GM19025 (cell line): ENCODE results near the gene CCDC33.
A peak's percentile ranks its signal among the peaks of the same experiment; 100 is the strongest.

ENCODE experiments used
- ATAC-seq: cut with Tn5 transposase; IDR thresholded peaks from one replicate; pipeline ENCODE4 v1.9.1; 2021; ENCODE audit warnings: mild to moderate bottlenecking, low read depth, moderate library complexity; ENCODE audit not compliant: unreplicated experiment

Gene CCDC33

DNA sequence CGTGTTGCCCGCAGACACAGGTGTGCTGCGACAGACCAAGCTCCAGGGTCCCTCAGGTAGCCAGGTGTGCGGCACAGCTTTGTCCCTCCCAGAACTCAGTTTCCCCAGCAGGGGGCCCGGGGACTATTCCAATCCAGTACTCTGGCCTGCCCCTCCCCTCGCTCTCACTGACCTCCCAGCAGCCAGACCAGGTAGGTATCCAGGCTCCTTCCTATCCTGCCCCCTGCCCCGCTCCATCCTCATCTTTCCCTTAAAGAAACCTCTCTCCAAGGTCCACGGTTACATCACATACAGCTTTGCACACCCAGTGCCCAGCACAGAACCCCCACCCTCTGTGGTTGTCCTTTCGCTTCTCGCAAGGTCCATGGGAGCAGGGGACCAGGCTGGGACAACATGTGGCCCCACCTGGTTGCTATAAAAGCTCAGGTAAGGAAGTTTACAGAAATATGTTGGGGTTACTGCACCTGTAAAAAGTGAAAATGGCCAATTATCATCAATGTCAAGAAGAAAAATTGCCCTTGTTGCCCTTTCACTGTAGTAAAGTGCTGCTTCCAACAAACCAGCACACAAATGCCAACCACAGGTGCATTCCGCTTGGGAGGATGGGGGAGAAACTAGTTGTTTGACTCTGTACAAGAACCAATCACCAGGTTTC lies 138.6 kb downstream of the CCDC33 start:
- ATAC-seq: no peak

DNA sequence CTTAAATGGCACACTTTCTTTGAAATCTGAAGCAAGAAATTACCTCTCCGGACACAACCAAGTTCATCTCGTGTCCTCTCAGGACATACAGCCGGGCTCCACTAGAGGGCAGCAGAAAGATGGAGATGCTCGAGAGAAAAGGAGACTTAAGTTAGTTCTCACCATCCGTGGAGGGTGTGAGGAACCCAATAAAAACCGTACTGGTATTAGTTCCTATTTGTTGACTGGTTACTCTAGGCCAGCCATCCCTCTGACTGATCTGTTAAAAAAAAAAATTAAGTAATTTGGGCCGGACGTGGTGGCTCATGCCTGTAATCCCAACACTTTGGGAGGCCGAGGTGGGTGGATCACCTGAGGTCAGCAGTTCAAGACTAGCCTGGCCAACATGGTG lies 139.2 kb downstream of the CCDC33 start:
- ATAC-seq: no peak

DNA sequence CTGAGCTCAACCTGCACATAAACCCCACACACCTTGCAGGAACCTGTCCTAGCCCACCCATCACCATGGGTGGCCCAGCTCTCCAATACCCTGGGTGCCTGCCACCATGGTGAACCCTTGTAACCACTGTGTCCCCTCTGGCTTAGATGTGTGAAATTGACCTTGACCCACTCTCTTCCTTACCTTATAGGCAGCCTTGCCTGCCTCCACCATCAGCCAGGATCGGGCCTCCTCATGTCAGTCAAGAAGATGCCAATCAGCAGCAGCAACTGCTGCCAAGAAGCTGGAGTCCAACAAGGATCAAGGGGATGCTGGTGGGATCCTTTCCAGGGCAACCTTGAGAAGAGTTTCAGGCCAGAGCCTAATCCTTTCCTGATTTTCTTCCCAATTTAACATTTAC lies 140.1 kb downstream of the CCDC33 start:
- no peak for ATAC-seq

DNA sequence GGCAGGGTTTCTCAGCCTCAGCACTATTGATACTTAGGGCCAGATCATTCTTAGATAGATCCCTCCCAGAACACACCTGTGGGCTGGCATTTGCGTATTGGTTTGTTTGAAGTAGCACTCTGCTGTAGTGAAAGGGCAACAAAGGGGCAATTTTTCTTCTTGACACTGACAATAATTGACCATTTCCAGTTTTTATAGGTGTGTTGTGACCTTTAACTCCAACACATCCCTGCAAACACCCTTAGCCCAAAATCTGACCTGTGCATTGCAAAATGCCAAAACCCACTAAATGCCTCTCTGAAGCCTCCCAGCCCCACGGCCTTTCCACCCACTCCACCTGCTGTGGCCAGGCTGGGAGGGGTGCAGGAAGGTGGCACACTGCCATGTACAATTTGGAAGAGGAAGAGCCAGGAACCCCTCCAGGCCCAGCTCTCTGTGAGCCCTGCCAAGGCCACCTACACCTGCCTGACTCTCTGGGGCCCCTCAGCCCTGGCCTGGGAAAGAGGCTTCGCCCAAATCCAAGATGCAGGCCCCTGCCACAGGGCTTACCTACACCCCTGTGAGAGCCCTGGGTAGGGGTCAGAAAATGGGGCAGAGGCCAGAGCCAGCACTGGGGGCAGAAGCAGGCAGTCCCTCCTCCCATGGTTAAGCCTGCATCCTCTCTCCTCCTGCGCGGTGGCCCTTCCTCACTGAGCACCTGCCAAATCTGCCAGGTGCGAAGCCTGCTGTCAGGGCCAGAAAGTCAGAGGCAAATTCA lies 140.9 kb downstream of the CCDC33 start:
- ATAC-seq: no peak

DNA sequence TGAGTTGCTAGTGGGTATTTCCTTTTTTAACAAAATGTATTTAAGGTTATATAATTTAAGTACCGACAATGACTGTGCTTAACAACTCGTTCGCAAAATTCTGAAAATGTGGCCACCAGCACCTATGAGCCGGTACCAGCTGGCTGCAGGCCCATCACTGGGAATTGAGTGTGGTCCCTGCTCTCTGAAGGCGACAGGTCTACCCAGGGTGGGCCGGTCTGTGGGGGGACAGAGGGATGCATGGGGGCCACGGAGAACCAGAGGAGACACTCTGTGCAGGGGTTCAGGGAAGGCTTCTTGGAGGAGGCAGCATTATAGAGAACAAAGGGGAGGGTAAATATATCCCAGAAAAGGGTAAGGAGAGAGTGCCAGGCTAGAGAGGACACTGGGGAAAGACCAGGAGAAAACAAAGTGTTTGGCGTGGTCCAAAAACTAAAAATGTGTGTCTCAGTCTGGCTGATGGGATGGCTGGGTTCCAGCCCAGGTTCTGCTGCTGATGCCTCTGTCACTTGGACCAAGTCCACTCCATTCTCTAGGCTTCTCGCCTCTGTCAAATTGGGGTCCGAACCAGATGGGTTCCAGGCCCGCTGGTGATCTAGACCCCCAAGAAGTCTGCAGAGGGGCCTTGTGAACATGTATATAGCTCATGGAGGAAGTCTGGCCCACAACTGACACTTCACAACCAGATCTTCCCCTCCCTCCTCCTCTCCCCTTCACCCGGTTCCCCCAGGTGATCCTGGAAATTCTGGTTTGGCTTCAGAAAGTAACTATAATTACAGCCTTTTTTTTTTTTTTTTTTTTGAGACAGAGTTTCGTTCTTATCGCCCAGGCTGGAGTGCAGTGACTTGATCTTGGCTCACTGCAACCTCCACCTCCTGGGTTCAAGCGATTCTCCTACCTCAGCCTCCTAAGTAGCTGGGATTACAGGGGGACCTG lies 142.0 kb downstream of the CCDC33 start:
- no peak for ATAC-seq

DNA sequence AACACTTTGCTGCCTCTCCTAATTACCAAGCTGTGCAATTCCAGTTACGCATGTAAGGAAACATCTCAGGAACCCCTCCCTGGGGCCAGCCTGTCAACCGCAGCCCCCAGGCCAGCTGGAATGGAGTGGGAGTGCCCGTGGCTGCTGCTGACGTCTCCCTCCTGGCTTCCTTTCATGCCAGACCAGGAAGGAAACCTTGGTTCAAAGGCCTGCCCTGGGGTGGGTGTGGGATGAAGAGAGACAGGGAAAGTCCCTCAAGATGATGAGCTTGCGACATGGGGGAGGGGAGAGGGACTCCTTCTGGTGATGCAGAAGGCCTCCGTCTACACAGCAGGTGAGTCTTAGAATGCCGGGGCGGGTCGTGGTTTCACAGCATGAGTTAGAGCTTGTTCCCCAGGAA lies 142.7 kb downstream of the CCDC33 start:
- ATAC-seq: no peak

DNA sequence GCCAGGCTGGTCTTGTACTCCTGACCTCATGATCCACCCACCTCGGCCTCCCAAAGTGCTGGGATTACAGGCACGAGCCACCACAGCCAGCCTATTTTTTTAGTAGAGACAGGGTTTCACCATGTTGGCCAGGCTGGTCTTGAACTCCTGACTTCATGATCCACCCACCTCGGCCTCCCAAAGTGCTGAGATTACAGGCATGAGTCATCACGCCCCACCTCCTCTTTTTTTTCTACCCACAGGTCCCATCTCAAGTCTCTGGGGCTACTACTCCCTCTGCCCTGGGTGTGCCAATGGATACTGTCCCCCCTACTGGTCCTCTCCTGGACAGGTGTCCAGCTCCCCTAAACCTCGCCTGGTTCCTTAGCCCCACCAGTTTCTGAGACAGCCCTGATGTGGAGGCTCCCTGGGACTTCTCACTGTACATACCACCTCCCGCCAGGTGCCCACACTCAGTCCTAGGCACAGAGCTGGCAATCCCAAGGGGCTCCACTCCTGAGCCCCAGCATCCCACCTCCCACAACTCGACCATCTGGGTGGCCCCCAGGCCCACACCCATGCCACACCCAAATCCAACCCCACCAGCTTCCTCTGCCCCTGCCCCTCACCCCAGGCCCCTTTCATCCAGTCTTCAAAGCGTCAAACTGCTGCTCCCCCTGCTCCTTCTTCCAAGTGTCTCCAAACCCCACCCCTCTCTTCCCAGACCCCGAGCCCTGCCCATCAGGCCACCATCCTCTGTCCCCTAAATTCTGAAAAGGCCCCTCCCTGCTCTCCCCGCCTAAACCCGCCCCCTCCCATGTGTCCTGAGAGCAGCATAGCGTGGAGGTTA lies 144.4 kb downstream of the CCDC33 start:
- no peak for ATAC-seq

DNA sequence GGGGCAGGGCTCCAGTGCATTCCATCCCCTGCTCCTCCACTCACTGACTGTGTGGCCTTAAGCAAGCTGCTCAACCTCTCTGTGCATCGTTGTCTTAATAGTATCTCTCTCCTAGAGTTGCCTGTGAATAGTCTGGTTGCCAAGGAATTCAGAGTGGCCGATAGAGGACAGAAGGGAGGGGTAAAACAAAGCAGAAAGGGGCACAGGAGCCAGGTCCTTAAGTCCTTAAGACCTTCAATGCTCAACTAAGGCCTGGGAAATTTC lies 145.0 kb downstream of the CCDC33 start:
- ATAC-seq: no peak

DNA sequence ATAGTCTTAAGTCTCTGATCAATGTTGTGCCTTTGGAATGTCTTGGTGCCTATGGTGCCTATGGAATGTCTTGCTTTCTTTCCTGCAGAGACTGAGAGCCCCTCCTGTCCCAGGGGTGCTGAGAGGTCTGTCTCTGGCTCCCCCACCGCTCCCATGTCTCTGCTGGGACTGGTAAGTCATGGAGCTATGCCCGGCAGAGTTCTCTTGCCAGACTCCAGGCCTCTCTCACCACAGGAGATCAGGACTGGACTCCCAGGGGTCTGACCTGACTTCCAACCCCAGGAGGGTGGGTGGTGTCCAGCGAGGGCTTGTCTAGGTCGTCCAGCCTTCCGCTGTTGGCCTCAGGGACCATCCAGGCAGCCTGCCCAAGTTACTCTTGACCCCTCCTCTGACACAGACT lies 145.4 kb downstream of the CCDC33 start:
- ATAC-seq: no peak

DNA sequence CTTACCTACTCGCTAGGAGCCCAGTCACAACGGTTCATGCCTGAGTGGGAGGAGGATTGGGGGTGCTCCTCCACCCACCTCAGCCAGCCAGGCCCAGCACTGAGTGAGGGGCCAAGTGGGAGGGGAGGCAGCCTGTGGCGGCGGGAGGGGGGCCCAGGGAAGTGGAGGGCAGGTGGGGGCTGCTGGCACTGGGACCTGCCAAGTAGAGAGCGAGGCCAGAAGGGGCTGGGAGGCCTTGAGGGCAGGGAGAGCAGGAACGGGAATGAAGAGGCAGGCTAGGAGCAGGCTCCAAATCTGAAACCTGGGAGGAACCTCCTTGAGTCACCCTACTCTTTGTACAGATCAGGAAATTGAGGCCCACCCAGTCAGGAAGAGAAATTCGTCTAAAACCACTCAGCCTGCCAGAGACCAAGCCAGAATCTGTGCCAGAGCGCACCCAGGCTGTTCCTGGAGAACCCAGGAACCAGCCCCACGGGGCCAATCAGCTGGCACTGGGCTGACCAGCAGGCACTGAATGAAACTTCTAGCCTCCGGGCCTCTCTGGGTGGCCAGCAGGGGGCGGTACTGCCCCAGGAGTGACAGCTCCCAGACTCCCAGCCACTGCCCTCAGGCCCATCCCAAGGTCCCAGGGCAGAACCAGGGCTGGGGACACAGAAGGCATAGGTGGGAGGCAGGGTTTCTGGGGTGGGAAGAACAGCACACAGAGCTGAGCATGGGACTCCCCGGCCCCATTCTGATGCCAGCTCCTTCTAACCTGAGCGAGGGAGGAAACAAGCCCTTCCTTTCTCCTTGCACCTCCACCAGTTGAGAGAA lies 146.1 kb downstream of the CCDC33 start:
- no peak for ATAC-seq

DNA sequence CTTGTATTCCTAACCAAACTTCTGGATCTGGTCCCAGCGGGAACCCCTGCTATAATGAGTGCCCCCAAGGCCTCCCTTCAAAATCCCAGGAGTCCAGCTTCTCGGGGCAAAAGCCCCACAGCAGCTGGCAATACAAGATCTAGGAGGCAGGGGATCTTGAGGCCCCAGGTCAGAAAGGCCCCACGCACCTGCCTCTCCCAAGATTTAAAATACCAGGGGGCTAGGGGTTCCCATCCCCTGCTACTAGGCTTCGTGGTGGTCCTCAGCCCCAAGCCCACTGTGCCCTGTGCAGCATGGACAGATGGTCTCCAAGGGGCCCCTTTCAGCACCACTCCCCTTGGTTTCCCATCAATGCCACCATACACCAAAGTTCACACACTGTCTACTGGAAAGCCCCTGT lies 147.2 kb downstream of the CCDC33 start:
- peak; percentile 3 for ATAC-seq

DNA sequence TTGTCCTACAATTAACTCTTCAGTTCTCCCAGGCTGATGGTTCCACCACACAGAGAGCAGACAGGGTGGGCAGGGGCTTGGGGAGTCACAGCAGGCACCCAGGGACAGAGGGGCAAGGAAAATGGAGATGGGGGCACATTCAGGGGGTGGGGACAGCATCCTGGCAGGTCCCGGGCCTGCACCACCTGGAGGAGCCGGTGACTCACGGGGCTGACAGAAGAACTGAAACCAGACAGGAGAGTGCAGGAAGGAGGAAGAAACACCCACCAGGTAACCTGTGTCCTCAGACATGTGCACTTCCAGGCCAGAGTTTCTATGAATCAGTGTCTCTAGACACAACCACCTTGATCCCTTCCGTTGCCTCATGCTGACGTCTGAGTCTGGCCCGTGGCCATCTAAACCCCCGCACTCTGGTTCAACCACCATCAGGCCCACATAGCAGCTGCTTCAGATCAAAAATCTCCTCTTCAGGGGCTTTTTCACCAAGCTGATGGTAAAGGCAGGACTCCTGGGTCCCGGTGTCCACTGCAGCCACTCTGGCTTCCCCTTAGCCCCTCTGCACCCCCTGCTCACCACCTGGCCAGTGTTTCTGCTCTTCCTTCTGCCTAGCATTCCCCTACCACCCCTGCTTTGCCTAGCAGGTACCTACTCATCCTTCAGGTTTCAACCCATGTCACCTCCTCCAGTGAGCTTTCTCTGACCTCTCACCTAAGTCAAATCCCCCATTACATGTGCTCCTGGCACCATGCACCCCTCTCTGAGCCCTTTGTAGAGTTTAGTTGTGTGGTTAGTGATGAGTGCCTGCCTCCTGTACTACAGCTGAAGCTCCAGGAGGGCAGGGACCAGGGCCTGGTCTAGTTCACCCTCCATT lies 147.8 kb downstream of the CCDC33 start:
- ATAC-seq: peak; percentile 36

DNA sequence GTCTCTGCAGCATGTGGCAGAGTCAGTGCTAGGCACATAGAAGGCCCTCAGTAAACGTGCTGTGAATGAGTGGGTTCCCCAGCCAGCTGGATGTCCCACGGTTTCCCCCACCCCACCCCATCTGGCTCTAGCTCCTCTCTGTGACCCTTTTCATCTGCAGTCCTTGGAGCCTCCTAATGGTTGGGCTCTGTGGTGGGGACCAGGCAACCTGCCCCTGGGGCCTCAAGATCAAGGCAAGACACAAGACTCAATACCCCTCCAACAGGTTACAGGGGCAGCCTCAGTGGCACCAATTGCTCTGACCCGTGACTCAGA lies 148.4 kb downstream of the CCDC33 start:
- no peak for ATAC-seq

DNA sequence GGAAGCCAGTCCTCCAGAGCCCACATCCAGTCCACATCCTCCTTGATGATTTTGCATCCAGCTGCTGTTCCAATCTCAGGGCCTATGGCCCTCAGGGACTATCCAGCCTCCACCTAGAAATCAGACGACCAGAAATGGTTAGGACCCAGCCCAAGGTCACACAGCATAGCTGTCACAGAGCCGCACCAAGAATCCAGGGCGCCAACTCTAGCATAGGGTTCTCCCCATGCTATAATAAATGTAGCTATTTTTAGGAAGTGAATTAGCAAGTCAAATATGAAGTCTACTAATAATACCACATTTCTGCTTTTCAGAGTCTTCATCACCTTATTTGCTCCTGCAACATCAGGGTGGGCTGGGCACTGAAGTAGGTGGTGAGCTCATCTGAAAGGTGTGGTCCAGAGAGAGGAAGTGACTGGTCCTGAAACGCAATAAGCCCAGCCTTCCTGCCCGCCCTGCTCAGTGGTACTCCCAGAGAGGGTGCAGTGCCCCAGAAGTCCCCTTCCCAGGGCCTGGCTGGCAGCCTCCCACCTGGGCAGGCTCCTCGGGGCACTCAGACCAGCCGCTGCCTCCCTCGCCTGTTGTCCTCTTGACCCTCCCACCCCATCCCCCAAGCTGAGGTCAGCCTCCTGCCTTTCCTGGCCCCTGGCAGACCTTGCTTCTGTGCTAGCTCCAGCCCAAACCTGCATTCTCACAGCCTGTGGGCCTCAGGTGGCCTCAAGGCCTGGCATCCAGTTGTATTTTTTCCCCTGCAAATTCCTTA lies 148.9 kb downstream of the CCDC33 start:
- peak; percentile 66 for ATAC-seq

DNA sequence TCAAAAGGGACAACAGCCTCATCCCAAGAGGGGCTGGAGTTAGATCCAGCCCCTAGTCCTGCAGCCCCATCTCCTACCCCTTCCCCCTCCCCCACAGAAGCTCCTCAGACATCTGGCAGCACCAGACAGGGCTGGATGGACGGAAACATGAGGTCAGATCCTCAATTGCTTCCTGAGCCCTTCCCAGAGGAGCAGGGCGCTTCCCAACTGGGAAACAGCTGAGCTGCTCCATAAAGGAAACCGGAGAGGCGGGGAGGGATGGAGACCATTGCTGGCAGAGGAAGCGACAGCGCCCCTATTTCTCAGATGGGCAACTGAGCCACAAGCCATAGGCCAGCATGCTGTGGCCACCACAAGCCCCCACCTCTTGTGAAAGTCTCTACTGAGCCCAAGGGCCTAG lies 149.6 kb downstream of the CCDC33 start:
- no peak for ATAC-seq
